Measurements from ENCODE around the gene IQGAP2.

DNA sequence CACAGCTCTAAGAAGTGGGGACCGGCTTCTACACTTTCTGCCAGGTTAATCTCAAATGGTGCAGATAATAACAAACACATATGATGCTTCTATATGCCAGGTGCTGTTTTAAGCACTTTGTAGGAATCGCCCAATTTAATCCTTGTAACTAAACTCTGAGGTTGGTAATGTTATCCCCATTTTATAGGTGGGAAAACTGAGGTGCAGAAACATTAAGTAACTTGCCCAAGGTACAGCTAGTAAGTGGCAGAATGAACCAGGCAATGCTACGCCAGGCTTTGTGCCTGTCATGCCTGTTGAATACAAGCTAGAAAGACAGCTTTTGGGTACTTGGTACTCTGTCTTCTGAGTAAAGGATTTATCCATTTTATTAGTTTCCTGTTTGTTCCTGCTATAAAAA is 19.7 kb downstream of the IQGAP2 start:
- TF ChIP-seq FOXK2 (IDR thresholded peaks at IDR 0.05): no peak
- TF ChIP-seq FOXA1 (IDR thresholded peaks at IDR 0.05): no peak
- no peak for TF ChIP-seq FOXM1 (IDR thresholded peaks at IDR 0.05; ENCODE audit: borderline replicate concordance)
- no peak for TF ChIP-seq LEF1 (IDR thresholded peaks at IDR 0.05; ENCODE audit: borderline replicate concordance)
- no peak for TF ChIP-seq ELF4 (IDR thresholded peaks at IDR 0.05)
